ENCODE results near the gene PPP3CA.

PPP3CA gene

GRCh38 chr4:100977274-100977673, 370.1 kb downstream of the PPP3CA start:
- no peak for DNase-seq
- intact Hi-C loops (cut with DNase I), result no loop called here

All from head of caudate nucleus (tissue), 42 donors.